ENCODE results near the gene SNX6. TPM values are rescaled to one million over a fixed set of nuclear protein-coding genes. Genes with fewer than 3 reads are reported as not detected.

SNX6 gene
- total RNA-seq, 1 experiment from 2014 or later = 69.3 TPM

DNA sequence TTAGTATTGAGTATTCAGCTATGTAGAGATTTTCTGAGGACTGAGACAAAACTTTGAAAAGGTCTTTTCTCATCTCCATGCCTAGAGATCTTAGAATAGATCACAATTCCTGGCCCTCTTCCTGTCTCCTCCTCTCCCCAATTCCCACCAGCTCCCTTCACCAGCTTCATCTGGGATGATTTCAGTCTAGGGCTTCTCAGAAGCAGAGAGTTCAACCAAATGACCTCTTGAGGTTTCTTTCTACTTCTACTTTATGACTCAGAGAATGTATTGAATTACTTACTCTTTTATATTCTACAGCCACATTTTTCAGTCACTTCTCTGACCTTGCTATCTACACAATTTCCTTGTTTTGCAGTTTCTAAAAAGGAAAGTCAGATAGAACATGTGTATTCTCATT is 19.4 kb upstream of the SNX6 start:
- Histone ChIP-seq H3T11ph (ENCODE audit: low read length) (no peak overlapping the region), H2BK120ac (ENCODE audit: low read depth, low read length, poor library complexity, severe bottlenecking) (no peak overlapping the region), H4K91ac (ENCODE audit: insufficient read length, low read depth, low read length) (no peak overlapping the region), H3K23ac (ENCODE audit: insufficient read length, low read depth, low read length) (no peak overlapping the region), H2BK5ac (ENCODE audit: insufficient read length, low read length) (no peak overlapping the region), H2BK12ac (ENCODE audit: insufficient read length, low read depth, low read length) (no peak overlapping the region), H4K8ac (replicated peaks; ENCODE audit: insufficient read length, low read depth, low read length) (no peak overlapping the region), H3K23me2 (ENCODE audit: insufficient read length, low read depth, low read length, poor library complexity, severe bottlenecking) (no peaks in the 10 kb centered on the region), H3K79me1 (ENCODE audit: insufficient read depth, low read depth, low read length, poor library complexity, severe bottlenecking) (no peaks in the 10 kb centered on the region), H3K56ac (ENCODE audit: insufficient read length, low read depth, low read length) (no peak overlapping the region), H4K5ac (ENCODE audit: insufficient read length, low read depth, low read length) (no peak overlapping the region), H3K4ac (ENCODE audit: low read depth, low read length) (no peak overlapping the region), H3K18ac (ENCODE audit: insufficient read length, low read depth, low read length) (no peak overlapping the region), H3K9ac (ENCODE audit: extremely low read depth, insufficient read length, low read length) (no peak overlapping the region), H3K79me2 (ENCODE audit: insufficient read depth, low read length) (no peaks in the 10 kb centered on the region), H4K20me1 (ENCODE audit: control insufficient read depth, insufficient read depth, insufficient read length) (no peaks in the 10 kb centered on the region), H3K4me2 (ENCODE audit: insufficient read depth, insufficient read length, low read length) (no peak overlapping the region), H3K4me1 (ENCODE audit: insufficient read depth, low read length) (no peaks in the 10 kb centered on the region), H3K27me3 (ENCODE audit: insufficient read depth, low read length) (no peaks in the 10 kb centered on the region), H2BK15ac (ENCODE audit: low read depth, low read length) (no peak overlapping the region), H2AK5ac (ENCODE audit: insufficient read length, low read length) (no peak overlapping the region), H3K14ac (ENCODE audit: insufficient read depth, low read length) (no peak overlapping the region), H2BK20ac (ENCODE audit: low read depth, low read length, poor library complexity, severe bottlenecking) (no peak overlapping the region), H3K27ac (ENCODE audit: insufficient read length, low read depth, low read length) (no peak overlapping the region), H2AFZ (ENCODE audit: low read length) (no peak overlapping the region), H3K9me3 (ENCODE audit: control insufficient read depth, low read depth, low read length) (no peaks in the 10 kb centered on the region)
- Mint-ChIP-seq H3K4me1 (no peaks in the 10 kb centered on the region), H3K9me3 (no peaks in the 10 kb centered on the region), H3K4me3 (no peak overlapping the region), H3K36me3 (ENCODE audit: insufficient read depth in 1 of 3, low read depth in 3 of 3) (no peaks in the 10 kb centered on the region), H3K27ac (no peak overlapping the region), H3K27me3 (ENCODE audit: low read depth) (peaks cover 2% of the 10 kb centered on the region; the same call in 1 of the 2 replicates)
- DNase-seq = no peak
- TF ChIP-seq, protein P1, sequence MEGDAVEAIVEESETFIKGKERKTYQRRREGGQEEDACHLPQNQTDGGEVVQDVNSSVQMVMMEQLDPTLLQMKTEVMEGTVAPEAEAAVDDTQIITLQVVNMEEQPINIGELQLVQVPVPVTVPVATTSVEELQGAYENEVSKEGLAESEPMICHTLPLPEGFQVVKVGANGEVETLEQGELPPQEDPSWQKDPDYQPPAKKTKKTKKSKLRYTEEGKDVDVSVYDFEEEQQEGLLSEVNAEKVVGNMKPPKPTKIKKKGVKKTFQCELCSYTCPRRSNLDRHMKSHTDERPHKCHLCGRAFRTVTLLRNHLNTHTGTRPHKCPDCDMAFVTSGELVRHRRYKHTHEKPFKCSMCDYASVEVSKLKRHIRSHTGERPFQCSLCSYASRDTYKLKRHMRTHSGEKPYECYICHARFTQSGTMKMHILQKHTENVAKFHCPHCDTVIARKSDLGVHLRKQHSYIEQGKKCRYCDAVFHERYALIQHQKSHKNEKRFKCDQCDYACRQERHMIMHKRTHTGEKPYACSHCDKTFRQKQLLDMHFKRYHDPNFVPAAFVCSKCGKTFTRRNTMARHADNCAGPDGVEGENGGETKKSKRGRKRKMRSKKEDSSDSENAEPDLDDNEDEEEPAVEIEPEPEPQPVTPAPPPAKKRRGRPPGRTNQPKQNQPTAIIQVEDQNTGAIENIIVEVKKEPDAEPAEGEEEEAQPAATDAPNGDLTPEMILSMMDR (conservative IDR thresholded peaks at IDR 0.05) = no peak

All from H9 (cell line).